Stomach (tissue), 9 donors: ENCODE measurements around the gene CRYBA4. TPM values are rescaled to one million over a fixed set of nuclear protein-coding genes. Genes with fewer than 3 reads are reported as not detected.
"Not testable (repeated sequence)": the region's sequence is repeated elsewhere in the genome, so short reads cannot be mapped to it uniquely, and the experiment has no call there.

Experiments used
- DNase-seq, 2 donors: peaks; one replicate each; pipeline versions ENCODE4 v3.0.0 to v3.0.0-alpha.2; 2013 to 2019
- H3K27ac ChIP-seq, 5 donors: fragments of 200-600 bp in 4 of 5; sonication (generic) in 4 of 5; one replicate each; pipeline ENCODE4 v1.5.1; 2013 to 2019; ENCODE audit warnings: mild to moderate bottlenecking in 1 of 5, moderate library complexity in 1 of 5
- H3K27me3 ChIP-seq, 3 donors: fragments of 200-600 bp; sonication (generic); one replicate each; pipeline ENCODE4 v1.5.1; 2017 to 2019; ENCODE audit warnings: mixed run types in 1 of 3
- H3K36me3 ChIP-seq, 4 donors: fragments of 200-600 bp; sonication (generic); 1 replicate in 3 of 4; 2 replicates in 1 of 4; pipeline ENCODE4 v1.5.1; 2016 to 2019
- H3K4me1 ChIP-seq, 4 donors: fragments of 200-600 bp; sonication (generic); one replicate each; pipeline ENCODE4 v1.5.1; 2016 to 2019
- H3K4me3 ChIP-seq, 4 donors: fragments of 200-600 bp; sonication (generic) in 3 of 4; one replicate each; pipeline ENCODE4 v1.5.1; 2016 to 2019; ENCODE audit warnings: mild to moderate bottlenecking in 1 of 4
- H3K9me3 ChIP-seq, 4 donors: fragments of 200-600 bp; sonication (generic); one replicate each; pipeline ENCODE4 v1.5.1; 2016 to 2019
- CTCF ChIP-seq, 7 experiments: fragments of 450-650 bp in 4 of 7; fragments of 200-600 bp in 3 of 7; sonication (generic) in 3 of 7; IDR thresholded peaks; one replicate each; pipeline ENCODE4 v1.5.1; 2016 to 2019; ENCODE audit warnings: antibody characterized with exemption in 7 of 7, control low read depth in 2 of 7, mild to moderate bottlenecking in 1 of 7
- EP300 ChIP-seq: sonication (generic); formaldehyde crosslinking; IDR thresholded peaks from one replicate; pipeline ENCODE4 v1.6.1; 2017; ENCODE audit warnings: antibody characterized with exemption
- POLR2A ChIP-seq, 4 donors: fragments of 450-650 bp; IDR thresholded peaks; one replicate each; pipeline ENCODE4 v1.6.1; 2016; ENCODE audit warnings: antibody characterized with exemption in 4 of 4, control low read depth in 2 of 4, mild to moderate bottlenecking in 1 of 4, moderate library complexity in 1 of 4
- POLR2AphosphoS5 ChIP-seq, 3 donors: sonication (generic); formaldehyde crosslinking; IDR thresholded peaks; one replicate each; pipeline ENCODE4 v1.6.1; 2016; ENCODE audit warnings: antibody characterized with exemption in 3 of 3
- WGBS, 5 donors: extraction: QIAGEN DNeasy Blood & Tissue Kit in 3 of 5; methylation state at CpG; one replicate each; pipeline versions ENCODE4 v1.1.5 to v1.1.7; 2013 to 2018; 5-methylcytosine and 5-hydroxymethylcytosine counted together
- intact Hi-C: fragments of 100-400 bp; cut with DNase I; formaldehyde crosslinking; loops from one replicate; pipeline ENCODE4 v1.15.1; 2023; ENCODE audit warnings: low total_unique reads
- polyA plus RNA-seq, 3 donors: library from polyadenylated mRNA; stranded (reverse); fragments of 200-250 nt; gene quantifications; one replicate each; pipeline ENCODE4 v1.2.3, GENCODE V29; 2013
- total RNA-seq, 5 donors: library from RNA; depleted of rRNA; stranded (reverse); fragments of >200 nt; gene quantifications; one replicate each; pipeline versions ENCODE4 v1.1.0 to v1.2.3, GENCODE V29; 2014 to 2016
- donor health status: healthy with polysubstance abuse.
- donor health status: Bipolar disorder and iron deficiency.
- donor health status: healthy.

CRYBA4 gene
- total and polyA plus RNA-seq, 8 donors, result not detected

- Histone ChIP-seq H3K36me3 (no peaks in the 10 kb centered on the region), H3K9me3 (no peaks in the 10 kb centered on the region), H3K4me1 (no peaks in the 10 kb centered on the region), H3K4me3 (no peak overlapping the region), H3K27ac (no peak overlapping the region), H3K27me3 (peaks cover 0 to 19% (median 0%) of the 10 kb centered on the region in 3 donors)
- 78 to 93% (median 90%) methylated on average over 2 of the region's 2 CpGs for WGBS, 5 donors
- DNase-seq, result no peak
- intact Hi-C loops, result no loop called here
- TF ChIP-seq CTCF (IDR thresholded peaks at IDR 0.05) (no peak), POLR2AphosphoS5 (IDR thresholded peaks at IDR 0.05) (no peak), EP300 (no peak), POLR2A (IDR thresholded peaks at IDR 0.05) (no peak)
Observed at GRCh38 chr22:26609287-26609686, 12.5 kb upstream of the CRYBA4 start.

DNA sequence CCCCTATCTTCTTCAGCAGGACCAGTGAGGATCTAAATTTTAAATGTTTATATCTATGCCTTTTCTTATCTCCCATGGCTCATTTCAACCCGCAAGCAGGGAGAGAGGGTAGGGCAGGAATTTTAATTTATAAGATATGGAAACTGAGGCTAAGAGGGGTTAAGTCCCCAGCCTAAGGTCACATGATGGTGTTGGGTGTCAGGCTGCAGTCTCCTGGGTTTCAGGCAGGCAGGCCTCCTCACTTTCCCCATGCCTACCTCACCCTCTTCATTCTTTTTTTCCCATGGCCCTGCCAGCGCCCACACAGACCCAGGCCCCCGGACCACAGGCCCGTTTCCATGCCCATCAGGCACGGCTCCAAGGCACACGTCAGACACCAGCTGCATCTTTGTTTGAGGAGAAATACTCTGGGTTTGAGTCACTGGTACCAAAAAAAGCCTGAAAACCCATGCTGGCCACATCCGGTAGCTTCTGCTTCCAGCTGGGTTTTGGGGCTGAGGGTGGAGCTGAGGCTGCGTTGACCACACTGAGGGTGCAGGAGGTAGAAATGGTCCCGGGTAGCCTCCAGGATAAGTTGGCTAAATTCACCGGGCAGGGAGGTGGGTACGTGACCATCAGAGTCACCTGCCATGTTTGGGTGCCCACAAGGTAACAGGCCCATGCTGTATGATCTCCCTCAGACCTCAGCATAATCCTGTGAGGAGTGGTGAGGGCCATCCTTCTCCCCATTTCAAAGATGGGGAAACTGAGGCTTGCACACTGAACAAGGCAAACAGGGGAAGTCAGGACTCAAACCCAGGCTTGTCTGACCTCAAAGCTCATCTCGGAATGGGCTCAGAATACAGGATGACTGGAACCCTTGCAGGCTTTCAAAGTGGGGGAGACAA lies 11.4 kb upstream of the CRYBA4 start:
- H3K9me3 ChIP-seq, result no peaks in the 10 kb centered on the region
- H3K27ac ChIP-seq, result peak overlapping the region in 1 of 5 donors; percentile 32
- WGBS, 5 donors, result 58 to 70% (median 66%) methylated on average over 12 of the region's 12 CpGs
- intact Hi-C loops, result no loop called here
- peak; percentile 35 to 53 for DNase-seq
- no peaks in the 10 kb centered on the region for H3K4me1 ChIP-seq
- H3K27me3 ChIP-seq, result peaks cover 0 to 29% (median 0%) of the 10 kb centered on the region in 3 donors
- TF ChIP-seq POLR2AphosphoS5 (IDR thresholded peaks at IDR 0.05) (peak in 2 of 3 donors; percentile 18 to 36), EP300 (no peak)
- no peak overlapping the region for H3K4me3 ChIP-seq
- no peaks in the 10 kb centered on the region for H3K36me3 ChIP-seq

DNA sequence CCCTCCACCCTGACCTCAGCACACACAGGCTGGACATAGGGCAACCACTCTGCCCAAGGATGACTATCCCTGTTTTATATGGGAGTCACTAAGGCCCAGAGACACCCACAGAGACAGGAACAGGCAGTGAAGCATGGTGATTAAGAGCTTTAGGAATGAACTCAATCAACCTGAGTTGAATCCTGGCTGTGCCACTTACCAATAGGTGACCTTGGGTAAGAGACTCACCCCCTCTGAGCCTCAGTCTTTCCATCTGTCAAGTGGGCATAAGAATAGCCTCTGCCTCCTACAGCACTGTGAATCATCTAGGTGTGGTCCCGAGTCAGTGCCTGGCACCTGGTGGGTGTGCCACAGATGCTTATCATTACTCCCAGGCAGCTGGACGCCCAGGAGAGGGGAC lies 10.8 kb upstream of the CRYBA4 start:
- TF ChIP-seq EP300 (no peak), POLR2A (IDR thresholded peaks at IDR 0.05) (no peak), POLR2AphosphoS5 (IDR thresholded peaks at IDR 0.05) (no peak), CTCF (IDR thresholded peaks at IDR 0.05) (no peak)
- Histone ChIP-seq H3K9me3 (no peaks in the 10 kb centered on the region), H3K36me3 (no peaks in the 10 kb centered on the region), H3K27me3 (peaks cover 0 to 36% (median 0%) of the 10 kb centered on the region in 3 donors), H3K4me1 (no peaks in the 10 kb centered on the region), H3K27ac (no peak overlapping the region), H3K4me3 (no peak overlapping the region)
- intact Hi-C loops, result no loop called here
- no peak for DNase-seq
- 39 to 61% (median 52%) methylated on average over 2 of the region's 2 CpGs for WGBS, 5 donors

DNA sequence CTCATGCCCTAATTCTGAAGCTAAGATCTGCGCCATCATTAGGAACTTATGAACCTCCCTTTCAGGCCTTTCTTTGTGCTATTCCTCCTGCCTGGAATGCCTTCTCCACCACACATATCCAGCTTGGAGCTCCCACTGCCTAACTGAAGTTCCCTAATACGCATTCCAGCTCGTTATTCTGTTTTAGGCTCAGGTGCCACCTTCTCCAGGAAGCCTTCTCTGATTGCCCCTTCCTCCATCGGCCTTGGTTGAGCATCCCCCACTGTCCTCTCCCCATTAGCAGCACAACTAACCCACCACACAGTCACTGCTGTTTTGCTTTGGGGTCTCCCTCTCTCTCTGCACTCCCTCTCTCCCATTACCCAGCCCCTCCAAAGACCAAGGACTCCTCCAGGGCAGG lies 9.1 kb upstream of the CRYBA4 start:
- Histone ChIP-seq H3K27ac (no peak overlapping the region), H3K9me3 (no peaks in the 10 kb centered on the region), H3K27me3 (peaks cover 0 to 50% (median 0%) of the 10 kb centered on the region in 3 donors), H3K4me3 (no peak overlapping the region), H3K36me3 (no peaks in the 10 kb centered on the region), H3K4me1 (no peaks in the 10 kb centered on the region)
- TF ChIP-seq POLR2AphosphoS5 (IDR thresholded peaks at IDR 0.05), result no peak
- TF ChIP-seq POLR2A (IDR thresholded peaks at IDR 0.05), result no peak
- no peak for TF ChIP-seq EP300
- no peak for TF ChIP-seq CTCF (IDR thresholded peaks at IDR 0.05)
- intact Hi-C loops, result no loop called here
- WGBS, 5 donors, result 77 to 97% (median 91%) methylated on average over 4 of the region's 4 CpGs
- DNase-seq, result no peak

DNA sequence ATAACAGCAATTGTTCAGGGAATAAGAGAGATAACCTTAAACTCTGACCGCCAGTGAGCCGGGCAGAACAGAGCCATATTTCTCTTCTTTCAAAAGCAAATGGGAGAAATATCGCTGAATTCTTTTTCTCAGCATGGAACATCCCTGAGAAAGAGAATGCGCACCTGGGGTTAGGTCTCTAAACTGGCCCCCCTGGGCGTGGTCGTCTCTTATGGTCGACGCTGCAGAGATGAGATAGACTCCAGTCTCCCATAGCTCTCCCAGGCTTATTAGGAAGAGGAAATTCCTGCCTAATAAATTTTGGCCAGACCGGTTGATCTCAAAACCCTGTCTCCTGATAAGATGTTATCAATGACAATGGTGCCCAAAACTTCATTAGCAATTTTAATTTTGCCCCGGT lies 8.0 kb upstream of the CRYBA4 start:
- H3K27ac ChIP-seq, result not testable (repeated sequence)
- WGBS, 5 donors, result 20 to 30% (median 26%) methylated on average over 9 to 10 of the region's 10 CpGs

More for the DNA sequence above, 8.0 kb upstream of the CRYBA4 start:
- H3K4me3 ChIP-seq, intact Hi-C loops, DNase-seq, H3K4me1 ChIP-seq, H3K36me3 ChIP-seq, H3K9me3 ChIP-seq: not testable (repeated sequence)
- peaks cover 0 to 61% (median 0%) of the 10 kb centered on the region in 3 donors for H3K27me3 ChIP-seq
